ENCODE results near the gene RMDN3.

The RMDN3 gene

DNA sequence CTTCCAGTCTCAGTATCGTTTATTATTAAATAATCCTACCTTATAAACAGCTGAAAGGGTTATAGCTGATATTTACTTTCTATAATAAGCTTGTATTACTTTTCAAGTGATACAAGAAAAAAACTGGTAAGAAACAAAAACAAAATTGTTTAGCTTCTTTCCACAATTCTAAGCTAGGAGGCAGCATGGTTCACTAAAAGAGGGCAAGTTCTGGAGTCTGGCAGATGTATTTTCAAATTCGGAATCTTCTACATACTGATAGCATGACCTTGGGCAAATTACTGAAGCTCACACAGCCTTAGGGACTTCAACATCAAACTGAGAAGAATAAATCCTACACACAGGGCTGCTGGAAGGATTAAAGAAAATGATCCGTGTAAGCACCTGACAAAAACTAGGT, 30.1 kb upstream of the RMDN3 start:
- DNase-seq (ENCODE audit: low spot score): no peak
- no peak for TF ChIP-seq CTCF (IDR thresholded peaks at IDR 0.05; ENCODE audit: extremely low read depth, missing control alignments)

- peak; percentile 98 for TF ChIP-seq CTCF (IDR thresholded peaks at IDR 0.05; ENCODE audit: extremely low read depth, missing control alignments)
- peak; percentile 74 for DNase-seq (ENCODE audit: low spot score)
Measured at GRCh38 chr15:40782609-40783227, 27.7 kb upstream of the RMDN3 start.

GRCh38 chr15:40776537-40777141, 21.6 kb upstream of the RMDN3 start:
- no peak for DNase-seq (ENCODE audit: low spot score)
- TF ChIP-seq CTCF (IDR thresholded peaks at IDR 0.05; ENCODE audit: extremely low read depth, missing control alignments): no peak

DNA sequence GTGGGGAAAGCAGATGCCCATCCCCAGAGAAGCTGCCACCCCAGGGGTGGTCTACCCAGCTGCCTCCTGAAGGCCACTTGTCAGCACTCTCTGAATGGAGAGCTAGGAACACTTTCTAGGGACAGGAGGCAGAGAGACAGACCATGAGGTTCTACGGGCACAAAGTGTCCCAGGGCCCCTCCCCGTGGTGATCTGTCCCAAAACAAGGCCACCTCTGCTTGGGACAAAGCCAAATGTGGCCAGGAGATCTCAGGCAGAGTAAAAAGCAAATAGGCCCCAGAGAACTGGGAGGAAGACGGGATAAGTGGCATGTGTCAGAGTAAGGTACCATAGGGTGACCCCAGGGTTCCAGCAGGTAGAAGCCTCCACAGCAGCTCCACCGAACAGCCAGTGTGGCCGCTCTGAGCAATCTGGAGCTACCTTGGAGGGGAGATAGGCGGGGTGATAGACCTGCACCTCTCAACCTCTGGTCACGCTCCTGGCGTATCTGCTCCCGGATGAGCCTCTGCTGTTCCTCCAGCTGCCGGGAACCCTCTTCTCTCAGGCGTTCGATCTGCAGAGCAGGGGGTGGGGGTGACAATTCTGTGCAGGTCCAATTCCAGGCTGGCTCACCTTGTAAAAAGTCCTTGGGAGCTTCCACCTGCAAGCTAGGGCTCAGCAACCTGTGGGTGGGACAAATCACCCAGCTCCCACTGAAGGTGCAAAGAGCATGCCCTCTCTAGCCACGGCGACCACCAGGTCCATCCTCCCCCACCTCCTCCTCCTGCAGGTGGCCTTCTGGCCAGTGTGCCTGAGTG, 20.9 kb upstream of the RMDN3 start:
- no peak for DNase-seq (ENCODE audit: low spot score)
- TF ChIP-seq CTCF (IDR thresholded peaks at IDR 0.05; ENCODE audit: extremely low read depth, missing control alignments): no peak

GRCh38 chr15:40775007-40775406, 20.0 kb upstream of the RMDN3 start:
- no peak for DNase-seq (ENCODE audit: low spot score)

GRCh38 chr15:40773902-40774301, 18.8 kb upstream of the RMDN3 start:
- TF ChIP-seq CTCF (IDR thresholded peaks at IDR 0.05; ENCODE audit: extremely low read depth, missing control alignments): no peak
- no peak for DNase-seq (ENCODE audit: low spot score)

More at GRCh38 chr15:40775007-40775406, 20.0 kb upstream of the RMDN3 start:
- TF ChIP-seq CTCF (IDR thresholded peaks at IDR 0.05; ENCODE audit: extremely low read depth, missing control alignments): no peak

DNA sequence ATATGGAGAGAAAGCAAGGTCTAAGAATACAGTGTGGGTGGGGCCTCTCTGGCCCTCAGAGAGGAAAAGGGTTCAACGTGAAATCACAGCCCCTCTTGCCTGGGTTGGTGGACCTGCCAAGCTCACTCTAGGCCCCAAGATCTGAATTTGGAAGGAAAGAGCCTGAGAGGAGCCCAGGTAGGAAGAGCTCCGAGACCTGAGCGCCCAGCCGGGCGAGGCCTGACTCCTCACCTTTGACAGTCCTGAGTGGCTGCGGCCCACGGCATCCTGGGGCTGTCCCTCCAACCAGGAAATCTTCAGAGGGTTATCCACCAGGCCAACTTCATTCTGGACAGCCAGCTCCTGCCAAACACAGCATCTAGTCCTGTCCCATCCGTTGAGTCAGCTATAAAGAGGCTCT, 18.4 kb upstream of the RMDN3 start:
- TF ChIP-seq CTCF (IDR thresholded peaks at IDR 0.05; ENCODE audit: extremely low read depth, missing control alignments): no peak
- DNase-seq (ENCODE audit: low spot score): no peak

Measured in GM20000 (cell line).